ENCODE results near the gene EAPP.
"Not testable (repeated sequence)": the region's sequence is repeated elsewhere in the genome, so short reads cannot be mapped to it uniquely, and the experiment has no call there.

- TF ChIP-seq CTCF, POLR2A, EP300 (IDR thresholded peaks at IDR 0.05): not testable (repeated sequence)
Measured at GRCh38 chr14:34524216-34524615, 15.3 kb downstream of the EAPP start.
